Endothelial cell of umbilical vein (primary cell): ENCODE measurements around the gene CLCN2. TPM values are rescaled to one million over a fixed set of nuclear protein-coding genes. Genes with fewer than 3 reads are reported as not detected.

Experiments used
- BruUV-seq: library from RNA; stranded (reverse); fragments of 400-500 nt; replicated peaks from 2 replicates; lab custom pipeline; 2021; lab: Mats Ljungman, UMichigan
- CTCF ChIA-PET: fragments of 300-600, 350-600 bp; sonication (Branson Sonifier 250); formaldehyde crosslinking; loops from one replicate; lab custom pipeline; 2021; ENCODE audit warnings: antibody characterized with exemption, inconsistent platforms; lab: Charles Lee
- POLR2A ChIA-PET: fragments of 300-600, 350-600 bp; sonication (Branson Sonifier 250); formaldehyde crosslinking; loops from one replicate; lab custom pipeline; 2021; ENCODE audit warnings: antibody characterized with exemption, inconsistent platforms; lab: Charles Lee
- DNase-seq: peaks from one replicate; pipeline ENCODE4 v3.0.0-alpha.2; 2011; ENCODE audit warnings: low read depth, low spot score
- FAIRE-seq: peaks from 2 replicates; lab custom pipeline; 2011; peaks lifted over from hg19 to GRCh38; lab: Jason Lieb, UNC
- H2AFZ ChIP-seq: 2 replicates; pipeline ENCODE4 v1.6.0; 2012; ENCODE audit warnings: low read depth, low read length, control low read depth, inconsistent platforms
- H3K27ac ChIP-seq: 2 replicates; pipeline ENCODE4 v1.5.1; 2011; ENCODE audit warnings: low read depth, mild to moderate bottlenecking, control low read depth, low read length, moderate library complexity; ENCODE audit not compliant: insufficient read depth
- H3K27me3 ChIP-seq, 2 experiments: 2 replicates each; pipeline versions ENCODE4 v1.6.0 to v1.6.1; 2011; ENCODE audit warnings: low read length in 2 of 2, mixed read lengths in 1 of 2; ENCODE audit not compliant: control insufficient read depth in 2 of 2, insufficient read depth in 2 of 2
- H3K36me3 ChIP-seq, 2 experiments: 2 replicates in 1 of 2; 3 replicates in 1 of 2; pipeline ENCODE4 v1.5.1; 2011; ENCODE audit warnings: low read length in 2 of 2, mild to moderate bottlenecking in 1 of 2, moderate library complexity in 1 of 2; ENCODE audit not compliant: control insufficient read depth in 2 of 2, insufficient read depth in 2 of 2; ENCODE audit errors: extremely low read depth in 1 of 2
- H3K4me1 ChIP-seq: 3 replicates; pipeline ENCODE4 v1.5.1; 2011; ENCODE audit warnings: mild to moderate bottlenecking, low read length; ENCODE audit not compliant: control insufficient read depth, insufficient read depth; ENCODE audit errors: extremely low read depth
- H3K4me2 ChIP-seq: 2 replicates; pipeline ENCODE4 v1.6.1; 2011; ENCODE audit warnings: low read length, control low read depth, mixed read lengths; ENCODE audit not compliant: insufficient read depth
- H3K4me3 ChIP-seq, 3 experiments: fragments of 200-600 bp in 1 of 3; sonication (generic), shearing (Covaris generic) in 1 of 3; replicated peaks in 1 of 3; 2 replicates each; pipeline ENCODE4 v1.5.1; 2011 to 2016; ENCODE audit warnings: control low read depth in 3 of 3, low read length in 3 of 3, mild to moderate bottlenecking in 2 of 3, inconsistent platforms in 1 of 3, low read depth in 1 of 3, moderate library complexity in 1 of 3; ENCODE audit not compliant: insufficient read depth in 1 of 3
- H3K79me2 ChIP-seq: 2 replicates; pipeline ENCODE4 v1.6.0; 2012; ENCODE audit warnings: low read length, inconsistent platforms; ENCODE audit not compliant: control insufficient read depth, insufficient read depth
- H3K9ac ChIP-seq: replicated peaks from 2 replicates; pipeline ENCODE3; 2011; ENCODE audit warnings: low read length, control low read depth; ENCODE audit not compliant: insufficient read depth; ENCODE audit errors: extremely low read depth
- H3K9me1 ChIP-seq: replicated peaks from 3 replicates; pipeline ENCODE4 v1.6.0; 2011; ENCODE audit warnings: mild to moderate bottlenecking, low read length; ENCODE audit not compliant: control insufficient read depth, insufficient read depth; ENCODE audit errors: extremely low read depth
- H3K9me3 ChIP-seq: replicated peaks from 2 replicates; pipeline ENCODE4 v1.5.1; 2012; ENCODE audit warnings: low read length, inconsistent platforms; ENCODE audit not compliant: control insufficient read depth, insufficient read depth
- H4K20me1 ChIP-seq: replicated peaks from 2 replicates; pipeline ENCODE3; 2011; ENCODE audit warnings: mild to moderate bottlenecking, low read length; ENCODE audit not compliant: control insufficient read depth, insufficient read depth; ENCODE audit errors: extremely low read depth
- CTCF ChIP-seq, 2 donors: IDR thresholded peaks; 1 replicate in 1 of 2; 2 replicates in 1 of 2; pipeline ENCODE4 v1.5.1; 2011; ENCODE audit warnings: low read length in 2 of 2, mild to moderate bottlenecking in 2 of 2, moderate library complexity in 2 of 2, control low read depth in 1 of 2, inconsistent platforms in 1 of 2, low read depth in 1 of 2; ENCODE audit not compliant: insufficient read depth in 1 of 2; ENCODE audit errors: extremely low read depth in 1 of 2
- EZH2 ChIP-seq: IDR thresholded peaks from 2 replicates; pipeline ENCODE4 v1.6.1; 2012; ENCODE audit warnings: borderline replicate concordance, low read depth, mild to moderate bottlenecking, moderate library complexity, low read length, inconsistent platforms; ENCODE audit not compliant: severe bottlenecking
- FOS ChIP-seq: IDR thresholded peaks from 2 replicates; pipeline ENCODE4 v1.6.1; 2011; ENCODE audit warnings: mild to moderate bottlenecking, low read length, moderate library complexity, borderline replicate concordance; ENCODE audit not compliant: insufficient read depth
- GATA2 ChIP-seq: IDR thresholded peaks from 2 replicates; pipeline ENCODE4 v1.7.0; 2011; ENCODE audit warnings: low read depth, mild to moderate bottlenecking, moderate library complexity, mixed read lengths, low read length; ENCODE audit not compliant: insufficient read length, insufficient read depth
- JUN ChIP-seq: IDR thresholded peaks from 2 replicates; pipeline ENCODE4 v1.6.1; 2011; ENCODE audit warnings: borderline replicate concordance, low read depth; ENCODE audit not compliant: insufficient read length, insufficient read depth
- MAX ChIP-seq: IDR thresholded peaks from 2 replicates; pipeline ENCODE4 v1.6.1; 2011; ENCODE audit not compliant: insufficient read depth, insufficient read length
- MYC ChIP-seq: IDR thresholded peaks from one replicate; pipeline ENCODE4 v1.6.1; 2011; ENCODE audit warnings: mild to moderate bottlenecking, low read depth, low read length
- POLR2A ChIP-seq: IDR thresholded peaks from 2 replicates; pipeline ENCODE4 v1.6.1; 2012; ENCODE audit warnings: low read depth, mild to moderate bottlenecking, control low read depth, low read length
- POLR2AphosphoS5 ChIP-seq: IDR thresholded peaks from 2 replicates; pipeline ENCODE4 v1.6.1; 2012; ENCODE audit warnings: low read depth, mild to moderate bottlenecking, control low read depth, low read length, moderate library complexity; ENCODE audit not compliant: insufficient read depth
- dilution Hi-C: fragments of 300-500 bp; cut with MboI; formaldehyde crosslinking; loops from one replicate; pipeline ENCODE4 v1.15.0; 2019; ENCODE audit warnings: low sequenced_read_pairs; ENCODE audit not compliant: extremely low pct_ligation_motif_present
- intact Hi-C: fragments of 100-400 bp; cut with micrococcal nuclease; formaldehyde crosslinking; loops from one replicate; pipeline ENCODE4 v1.10.0; 2022
- polyA plus RNA-seq, 4 experiments: library from polyadenylated mRNA; depleted of rRNA in 3 of 4; stranded (reverse) in 3 of 4; unstranded in 1 of 4; fragments of >200 nt; gene quantifications; 2 replicates each; pipeline versions ENCODE4 v1.2.1 to v1.2.3, GENCODE V29; 2011 to 2012; ENCODE audit warnings: missing spikeins in 1 of 4
- total RNA-seq: library from RNA; stranded (reverse); gene quantifications from 2 replicates; pipeline ENCODE4 v1.2.3, GENCODE V29; 2021

CLCN2 gene
- total and polyA plus RNA-seq, 2 donors (not counting 3 experiments of a cell fraction or from before 2014, with no cell fraction given), result 3.5 to 6.5 TPM

GRCh38 chr3:184344579-184345316, 16.7 kb downstream of the CLCN2 start:
- no peak for DNase-seq
- no TSS peak for BruUV-seq
- Histone ChIP-seq H3K9ac (no peak overlapping the region), H2AFZ (no peak overlapping the region), H3K4me3 (no peak overlapping the region), H3K27ac (no peak overlapping the region), H3K9me3 (no peaks in the 10 kb centered on the region), H4K20me1 (no peaks in the 10 kb centered on the region), H3K4me1 (peaks cover 9% of the 10 kb centered on the region), H3K27me3 (no peaks in the 10 kb centered on the region), H3K9me1 (no peaks in the 10 kb centered on the region), H3K36me3 (peaks cover 6 to 25% of the 10 kb centered on the region in 2 experiments), H3K4me2 (no peak overlapping the region), H3K79me2 (peaks cover 8% of the 10 kb centered on the region)
- no peak for TF ChIP-seq GATA2
- no peak for TF ChIP-seq FOS
- TF ChIP-seq POLR2A, result no peak
- no peak for TF ChIP-seq CTCF (IDR thresholded peaks at IDR 0.05; ENCODE audit: extremely low read depth in 1 of 2, insufficient read depth in 1 of 2, low read depth in 1 of 2, low read length in 2 of 2)
- TF ChIP-seq EZH2, result no peak
- TF ChIP-seq POLR2AphosphoS5, result no peak
- TF ChIP-seq MYC, result no peak
- no peak for TF ChIP-seq MAX
- TF ChIP-seq JUN, result no peak
- ChIA-PET POLR2A (no interaction called here), CTCF (interaction anchor here (0.6 to 1.7 kb wide), 7 partner anchors 8 to 27 kb away, joined by 3 to 8 read pairs (median 4); partner anchors contain the start of gene CLCN2)
- intact Hi-C loops (no loop called here), dilution Hi-C loops (no loop called here)
- no peak for FAIRE-seq
